Measurements from ENCODE around the gene XXYLT1.
"Not testable (repeated sequence)": the region's sequence is repeated elsewhere in the genome, so short reads cannot be mapped to it uniquely, and the experiment has no call there.

XXYLT1 gene

DNA sequence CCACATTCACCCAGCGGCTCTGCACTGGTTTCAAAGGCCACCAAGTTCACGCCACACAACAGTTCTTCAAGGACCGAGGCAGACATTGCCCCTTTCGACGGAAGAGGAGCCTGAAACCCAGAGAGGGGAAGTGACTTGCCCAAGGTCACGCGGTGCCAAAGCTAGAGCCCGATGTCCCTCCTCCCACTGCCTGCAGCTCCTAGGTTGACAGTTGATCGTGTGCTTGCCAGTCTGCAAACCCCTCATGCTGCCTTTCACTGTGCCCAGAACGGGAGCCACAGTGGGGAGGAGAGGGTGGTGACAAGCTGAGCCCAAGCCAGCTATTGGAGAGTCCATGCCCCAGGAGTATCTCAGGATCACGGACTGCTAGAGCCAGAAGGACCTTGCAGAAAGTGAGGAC is 230.9 kb downstream of the XXYLT1 start:
- CTCF ChIA-PET, result no interaction called here
- no peak overlapping the region for H3K4me3 ChIP-seq (ENCODE audit: low read depth, low read length)
- TF ChIP-seq, protein P1, sequence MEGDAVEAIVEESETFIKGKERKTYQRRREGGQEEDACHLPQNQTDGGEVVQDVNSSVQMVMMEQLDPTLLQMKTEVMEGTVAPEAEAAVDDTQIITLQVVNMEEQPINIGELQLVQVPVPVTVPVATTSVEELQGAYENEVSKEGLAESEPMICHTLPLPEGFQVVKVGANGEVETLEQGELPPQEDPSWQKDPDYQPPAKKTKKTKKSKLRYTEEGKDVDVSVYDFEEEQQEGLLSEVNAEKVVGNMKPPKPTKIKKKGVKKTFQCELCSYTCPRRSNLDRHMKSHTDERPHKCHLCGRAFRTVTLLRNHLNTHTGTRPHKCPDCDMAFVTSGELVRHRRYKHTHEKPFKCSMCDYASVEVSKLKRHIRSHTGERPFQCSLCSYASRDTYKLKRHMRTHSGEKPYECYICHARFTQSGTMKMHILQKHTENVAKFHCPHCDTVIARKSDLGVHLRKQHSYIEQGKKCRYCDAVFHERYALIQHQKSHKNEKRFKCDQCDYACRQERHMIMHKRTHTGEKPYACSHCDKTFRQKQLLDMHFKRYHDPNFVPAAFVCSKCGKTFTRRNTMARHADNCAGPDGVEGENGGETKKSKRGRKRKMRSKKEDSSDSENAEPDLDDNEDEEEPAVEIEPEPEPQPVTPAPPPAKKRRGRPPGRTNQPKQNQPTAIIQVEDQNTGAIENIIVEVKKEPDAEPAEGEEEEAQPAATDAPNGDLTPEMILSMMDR (IDR thresholded peaks at IDR 0.05; ENCODE audit: insufficient read depth, low read length, missing control alignments), result no peak
- POLR2A ChIA-PET, result no interaction called here
- no peak for DNase-seq (ENCODE audit: low read depth, low spot score)

DNA sequence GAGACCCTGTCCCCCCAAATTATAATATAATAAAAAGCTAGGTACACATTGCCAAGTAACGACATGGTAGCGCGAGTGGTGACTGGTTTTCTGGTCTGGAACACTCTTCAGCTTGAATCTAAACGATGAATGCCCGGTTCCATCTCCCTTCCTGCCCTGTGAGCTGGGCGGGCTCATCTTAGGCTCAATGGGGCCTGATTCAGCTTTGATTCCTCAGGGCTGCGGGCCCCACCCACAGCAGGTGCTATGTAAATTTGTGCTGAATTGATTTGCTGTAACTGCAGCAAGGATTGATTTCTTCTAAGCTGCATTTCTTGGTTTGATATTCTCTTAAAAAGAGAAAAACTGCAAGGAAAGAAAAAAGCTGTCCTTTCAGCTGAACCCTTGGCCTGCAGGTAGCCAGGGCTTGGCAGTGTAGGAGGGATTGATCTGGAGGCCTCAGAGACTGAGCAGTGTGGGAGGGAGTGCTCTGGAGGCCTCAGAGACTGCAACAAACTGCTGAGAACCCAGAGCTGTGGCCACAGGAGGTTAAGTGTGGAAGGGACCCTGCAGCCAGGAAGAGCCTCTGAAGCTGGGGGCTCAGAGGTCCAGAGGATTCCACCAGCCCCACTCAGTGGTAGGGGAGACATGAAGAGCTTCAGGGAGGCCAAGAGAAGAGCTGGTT is 231.6 kb downstream of the XXYLT1 start:
- no peak for DNase-seq (ENCODE audit: low read depth, low spot score)
- TF ChIP-seq, protein P1 (IDR thresholded peaks at IDR 0.05; ENCODE audit: insufficient read depth, low read length, missing control alignments), result no peak
- no peak overlapping the region for H3K4me3 ChIP-seq (ENCODE audit: low read depth, low read length)
- ChIA-PET POLR2A (no interaction called here), CTCF (no interaction called here)

DNA sequence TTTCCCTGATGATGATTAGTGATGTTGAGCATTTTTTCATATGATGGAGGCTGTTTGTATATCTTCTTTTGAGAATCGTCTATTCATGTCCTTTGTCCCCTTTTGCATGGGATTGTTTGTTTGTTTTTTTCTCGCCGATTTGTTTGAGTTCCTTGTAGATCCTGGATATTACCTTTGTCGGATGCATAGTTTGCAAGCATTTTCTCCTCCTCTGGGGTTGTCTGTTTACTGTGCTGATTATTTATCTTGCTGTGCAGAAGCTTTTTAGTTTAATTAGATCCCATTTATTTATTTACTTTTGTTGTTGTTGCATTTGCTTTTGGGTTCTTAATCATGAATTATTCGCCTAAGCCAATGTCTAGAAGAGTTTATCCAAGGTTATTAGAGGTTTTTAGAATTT is 232.8 kb downstream of the XXYLT1 start:
- TF ChIP-seq, protein P1 (IDR thresholded peaks at IDR 0.05; ENCODE audit: insufficient read depth, low read length, missing control alignments), result no peak
- H3K4me3 ChIP-seq (ENCODE audit: low read depth, low read length), result no peak overlapping the region
- ChIA-PET POLR2A (no interaction called here), CTCF (no interaction called here)
- DNase-seq (ENCODE audit: low read depth, low spot score), result no peak

DNA sequence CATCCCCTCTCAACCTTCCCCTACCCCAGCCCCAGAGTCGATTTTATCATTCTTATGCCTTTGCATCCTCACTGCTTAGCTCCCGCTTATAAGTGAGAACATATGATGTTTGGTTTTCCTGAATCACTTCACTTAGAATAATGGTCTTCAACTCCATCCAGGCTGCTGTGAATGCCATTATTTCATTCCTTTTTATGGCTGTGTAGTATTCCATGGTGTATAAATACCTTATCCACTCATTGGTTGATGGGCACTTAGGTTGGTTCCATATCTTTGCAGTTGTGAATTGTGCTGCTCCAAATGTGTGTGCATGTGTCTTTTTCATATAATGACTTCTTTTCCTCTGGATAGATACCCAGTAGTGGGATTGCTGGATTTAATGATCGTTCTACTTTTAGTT is 233.4 kb downstream of the XXYLT1 start:
- POLR2A ChIA-PET; DNase-seq (ENCODE audit: low read depth, low spot score); H3K4me3 ChIP-seq (ENCODE audit: low read depth, low read length): not testable (repeated sequence)
- CTCF ChIA-PET, result interaction anchor here (0.6 kb wide), 1 partner anchor 221 kb away, joined by 3 read pairs; no protein-coding TSS in a partner anchor

DNA sequence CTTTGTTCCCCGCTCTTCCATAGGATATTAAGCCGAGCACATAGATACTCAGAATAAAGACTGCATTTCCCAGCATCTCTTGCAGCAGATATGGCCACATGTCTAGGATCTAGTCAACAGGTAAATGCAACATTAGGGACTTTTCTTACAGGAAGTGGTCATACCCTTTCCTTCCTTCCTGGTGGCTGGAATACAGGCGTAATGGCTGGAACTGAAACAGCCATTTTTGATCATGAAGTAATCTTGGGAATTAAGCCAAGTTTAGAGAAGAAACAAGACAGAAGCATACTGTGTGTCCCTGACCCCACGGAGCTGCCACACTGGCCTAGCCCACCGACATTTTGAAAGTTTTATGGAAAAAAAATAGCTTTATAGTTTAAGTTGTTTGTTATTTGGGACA is 234.0 kb downstream of the XXYLT1 start:
- TF ChIP-seq, protein P1 (IDR thresholded peaks at IDR 0.05; ENCODE audit: insufficient read depth, low read length, missing control alignments), result no peak
- ChIA-PET POLR2A (no interaction called here), CTCF (interaction anchor here (0.6 kb wide), 1 partner anchor 222 kb away, joined by 3 read pairs; no protein-coding TSS in a partner anchor)
- H3K4me3 ChIP-seq (ENCODE audit: low read depth, low read length), result no peak overlapping the region
- DNase-seq (ENCODE audit: low read depth, low spot score), result no peak

DNA sequence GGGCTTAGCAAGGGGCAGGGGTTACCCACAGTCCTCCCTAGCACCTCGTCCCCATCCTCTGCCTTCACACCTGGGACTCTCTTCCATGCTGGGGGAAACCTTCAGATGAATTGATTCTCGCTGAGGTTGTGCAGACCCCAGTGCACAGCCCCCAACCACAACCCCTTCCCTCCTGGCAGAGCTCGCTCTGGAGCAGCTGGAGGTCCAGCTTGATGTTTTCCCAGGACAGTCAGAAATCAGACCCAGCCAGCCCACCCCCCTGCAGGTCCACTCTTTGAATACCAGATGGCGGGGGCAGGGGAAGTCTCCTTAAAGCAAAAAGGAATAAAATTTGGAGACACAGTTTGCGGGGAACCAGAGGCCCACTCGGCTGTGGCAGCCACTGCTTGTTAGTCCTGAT is 234.4 kb downstream of the XXYLT1 start:
- no peak for DNase-seq (ENCODE audit: low read depth, low spot score)
- ChIA-PET POLR2A (no interaction called here), CTCF (no interaction called here)
- no peak overlapping the region for H3K4me3 ChIP-seq (ENCODE audit: low read depth, low read length)
- TF ChIP-seq, protein P1 (IDR thresholded peaks at IDR 0.05; ENCODE audit: insufficient read depth, low read length, missing control alignments), result no peak

DNA sequence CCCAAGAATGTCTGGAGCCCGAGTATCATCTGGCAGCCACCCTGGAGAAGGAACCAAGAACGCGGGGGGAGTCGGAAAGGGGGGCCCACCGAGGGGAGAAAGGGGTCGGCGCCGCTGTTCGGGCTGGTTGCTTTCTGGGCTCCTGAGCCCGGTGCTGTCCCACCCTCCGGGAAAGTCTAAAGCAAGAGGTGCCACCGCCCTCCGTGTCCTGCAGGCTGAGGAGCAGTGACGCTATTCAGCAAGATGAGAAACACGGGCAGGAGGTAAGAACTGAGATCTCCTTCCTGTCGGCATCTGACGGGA is 234.8 kb downstream of the XXYLT1 start:
- no peak for DNase-seq (ENCODE audit: low read depth, low spot score)
- TF ChIP-seq, protein P1 (IDR thresholded peaks at IDR 0.05; ENCODE audit: insufficient read depth, low read length, missing control alignments), result no peak
- ChIA-PET POLR2A (no interaction called here), CTCF (no interaction called here)
- H3K4me3 ChIP-seq (ENCODE audit: low read depth, low read length), result no peak overlapping the region

All from AG04449 (cell line).